ENCODE measurements around the gene ZC3H13.

Gene ZC3H13

DNA sequence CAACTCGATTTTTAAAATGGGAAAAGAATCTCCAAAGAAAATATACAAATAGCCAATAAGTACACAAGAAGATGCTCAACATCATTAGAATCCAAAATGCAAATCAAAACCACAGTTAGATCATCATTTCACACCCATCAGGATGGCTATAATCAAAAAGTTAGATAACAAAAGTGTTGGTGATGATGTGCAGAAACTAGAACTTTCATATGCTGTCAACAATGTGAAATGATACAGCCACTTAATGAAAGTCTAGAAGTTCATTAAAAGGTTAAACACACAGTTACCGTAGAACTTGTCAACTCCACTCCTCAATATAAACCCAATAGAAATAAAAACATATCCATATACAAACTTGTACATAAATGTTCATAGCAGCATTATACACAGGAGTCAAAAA lies 11.8 kb downstream of the ZC3H13 start:
- POLR2A ChIA-PET, result no interaction called here
- TF ChIP-seq, protein P1, sequence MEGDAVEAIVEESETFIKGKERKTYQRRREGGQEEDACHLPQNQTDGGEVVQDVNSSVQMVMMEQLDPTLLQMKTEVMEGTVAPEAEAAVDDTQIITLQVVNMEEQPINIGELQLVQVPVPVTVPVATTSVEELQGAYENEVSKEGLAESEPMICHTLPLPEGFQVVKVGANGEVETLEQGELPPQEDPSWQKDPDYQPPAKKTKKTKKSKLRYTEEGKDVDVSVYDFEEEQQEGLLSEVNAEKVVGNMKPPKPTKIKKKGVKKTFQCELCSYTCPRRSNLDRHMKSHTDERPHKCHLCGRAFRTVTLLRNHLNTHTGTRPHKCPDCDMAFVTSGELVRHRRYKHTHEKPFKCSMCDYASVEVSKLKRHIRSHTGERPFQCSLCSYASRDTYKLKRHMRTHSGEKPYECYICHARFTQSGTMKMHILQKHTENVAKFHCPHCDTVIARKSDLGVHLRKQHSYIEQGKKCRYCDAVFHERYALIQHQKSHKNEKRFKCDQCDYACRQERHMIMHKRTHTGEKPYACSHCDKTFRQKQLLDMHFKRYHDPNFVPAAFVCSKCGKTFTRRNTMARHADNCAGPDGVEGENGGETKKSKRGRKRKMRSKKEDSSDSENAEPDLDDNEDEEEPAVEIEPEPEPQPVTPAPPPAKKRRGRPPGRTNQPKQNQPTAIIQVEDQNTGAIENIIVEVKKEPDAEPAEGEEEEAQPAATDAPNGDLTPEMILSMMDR (IDR thresholded peaks at IDR 0.05; ENCODE audit: insufficient read depth, low read length, missing control alignments), result no peak
- no peak for DNase-seq (ENCODE audit: low read depth, low spot score)
- CTCF ChIA-PET, result interaction anchor here (0.8 kb wide), 1 partner anchor 10 kb away, joined by 3 read pairs; no protein-coding TSS in a partner anchor
- no peak overlapping the region for H3K4me3 ChIP-seq (ENCODE audit: low read depth, low read length)

DNA sequence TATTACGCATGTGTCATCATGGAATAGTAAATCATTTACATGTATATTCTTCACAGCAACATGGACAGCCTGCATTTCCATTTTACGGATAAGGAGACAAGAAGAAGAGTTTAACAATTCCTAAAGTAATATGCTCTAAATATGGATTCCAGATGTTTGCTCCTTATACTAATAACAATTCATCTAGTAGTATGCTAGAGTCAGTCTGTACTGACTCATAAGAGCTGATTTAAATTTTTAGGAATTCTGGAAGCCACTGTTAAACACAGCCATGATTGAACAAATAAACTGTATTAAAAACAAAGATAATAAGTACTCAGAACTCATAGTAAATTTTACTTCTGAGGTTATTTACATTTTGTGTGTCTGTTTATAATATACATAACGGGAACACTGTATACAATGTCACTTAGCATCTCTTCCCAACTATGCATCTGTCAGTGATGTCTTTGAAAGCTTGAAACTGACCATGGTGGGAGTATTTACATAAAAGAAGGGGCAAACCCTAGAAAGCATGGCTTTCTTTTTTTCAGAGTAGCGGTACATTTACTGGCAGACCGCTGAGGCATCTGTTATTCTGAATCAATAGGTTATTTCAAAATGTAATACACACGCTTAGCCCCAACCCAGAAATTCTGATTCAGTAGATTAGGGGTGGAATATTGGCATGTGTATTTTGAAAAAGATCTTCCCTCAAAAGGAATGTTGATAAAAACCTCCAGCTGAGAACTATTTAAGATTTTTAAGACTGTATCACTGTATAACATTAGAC lies 12.9 kb downstream of the ZC3H13 start:
- no peak overlapping the region for H3K4me3 ChIP-seq (ENCODE audit: low read depth, low read length)
- TF ChIP-seq, protein P1 (IDR thresholded peaks at IDR 0.05; ENCODE audit: insufficient read depth, low read length, missing control alignments), result no peak
- ChIA-PET CTCF (no interaction called here), POLR2A (interaction anchor here (1.0 kb wide), 1 partner anchor 36 kb away, joined by 3 read pairs; no protein-coding TSS in a partner anchor)
- DNase-seq (ENCODE audit: low read depth, low spot score), result no peak

DNA sequence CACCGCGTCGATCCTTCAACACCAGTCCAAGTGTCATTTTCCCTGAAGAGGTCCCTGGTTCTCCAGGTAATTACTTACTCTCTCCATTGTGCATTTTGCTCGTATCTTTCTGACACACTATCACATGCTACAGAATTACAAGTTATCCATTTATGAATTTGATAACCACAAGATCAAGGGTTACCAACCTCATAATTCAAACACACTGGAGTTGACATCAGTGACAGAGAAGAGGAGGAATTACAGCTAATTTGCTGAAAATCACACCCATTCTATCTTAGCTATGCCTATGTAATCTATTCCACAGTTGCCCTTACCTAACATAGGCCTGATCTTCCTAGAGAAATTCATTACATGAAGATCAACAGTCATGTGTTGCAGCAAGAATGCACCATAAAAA lies 14.2 kb downstream of the ZC3H13 start:
- no peak for DNase-seq (ENCODE audit: low read depth, low spot score)
- ChIA-PET POLR2A (no interaction called here), CTCF (no interaction called here)
- TF ChIP-seq, protein P1 (IDR thresholded peaks at IDR 0.05; ENCODE audit: insufficient read depth, low read length, missing control alignments), result no peak
- H3K4me3 ChIP-seq (ENCODE audit: low read depth, low read length), result no peak overlapping the region

DNA sequence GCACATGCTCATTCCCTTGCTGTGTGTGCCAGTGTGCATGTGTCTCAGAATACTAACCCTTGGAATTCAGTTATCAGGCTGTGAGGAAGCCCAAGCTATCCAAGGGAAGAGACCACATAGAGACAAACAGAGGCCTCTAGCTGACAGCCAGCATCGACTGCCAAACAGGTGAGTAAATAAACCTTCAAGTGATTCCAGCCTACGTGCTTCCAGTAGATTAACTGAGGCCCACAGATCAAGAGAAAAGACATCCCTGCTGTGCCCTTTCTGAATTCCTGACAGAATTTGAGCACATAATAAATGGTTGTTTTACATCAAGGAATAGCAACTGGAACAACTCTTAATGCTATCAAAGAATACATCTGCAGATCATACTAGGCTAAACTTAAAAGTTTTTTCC lies 17.5 kb downstream of the ZC3H13 start:
- POLR2A ChIA-PET, result no interaction called here
- DNase-seq (ENCODE audit: low read depth, low spot score), result no peak
- TF ChIP-seq, protein P1 (IDR thresholded peaks at IDR 0.05; ENCODE audit: insufficient read depth, low read length, missing control alignments), result no peak
- CTCF ChIA-PET, result interaction anchor here (1.1 kb wide), 1 partner anchor 16 kb away, joined by 3 read pairs; no protein-coding TSS in a partner anchor
- no peak overlapping the region for H3K4me3 ChIP-seq (ENCODE audit: low read depth, low read length)

DNA sequence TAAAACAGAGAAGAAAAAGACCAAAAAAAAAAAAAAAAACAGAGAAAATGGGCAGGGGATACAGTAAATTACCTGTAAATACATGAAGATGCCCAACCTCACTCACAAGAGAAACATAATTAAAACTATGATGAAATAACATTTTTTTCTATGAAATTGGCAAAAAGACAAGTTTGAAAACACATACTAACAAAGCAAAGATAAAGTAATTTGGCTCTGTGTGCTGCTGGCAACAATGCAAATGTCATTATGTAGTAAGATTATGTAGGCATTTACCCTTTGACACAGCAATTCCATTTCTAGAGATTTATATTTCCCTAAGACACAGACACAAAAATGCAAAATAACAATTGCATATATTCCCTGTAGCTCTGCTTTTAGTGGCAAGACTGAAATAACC lies 20.2 kb downstream of the ZC3H13 start:
- H3K4me3 ChIP-seq (ENCODE audit: low read depth, low read length), result no peak overlapping the region
- ChIA-PET CTCF (interaction anchor here (1.3 kb wide), 1 partner anchor 10 kb away, joined by 3 read pairs; no protein-coding TSS in a partner anchor), POLR2A (no interaction called here)
- DNase-seq (ENCODE audit: low read depth, low spot score), result no peak
- TF ChIP-seq, protein P1 (IDR thresholded peaks at IDR 0.05; ENCODE audit: insufficient read depth, low read length, missing control alignments), result no peak

DNA sequence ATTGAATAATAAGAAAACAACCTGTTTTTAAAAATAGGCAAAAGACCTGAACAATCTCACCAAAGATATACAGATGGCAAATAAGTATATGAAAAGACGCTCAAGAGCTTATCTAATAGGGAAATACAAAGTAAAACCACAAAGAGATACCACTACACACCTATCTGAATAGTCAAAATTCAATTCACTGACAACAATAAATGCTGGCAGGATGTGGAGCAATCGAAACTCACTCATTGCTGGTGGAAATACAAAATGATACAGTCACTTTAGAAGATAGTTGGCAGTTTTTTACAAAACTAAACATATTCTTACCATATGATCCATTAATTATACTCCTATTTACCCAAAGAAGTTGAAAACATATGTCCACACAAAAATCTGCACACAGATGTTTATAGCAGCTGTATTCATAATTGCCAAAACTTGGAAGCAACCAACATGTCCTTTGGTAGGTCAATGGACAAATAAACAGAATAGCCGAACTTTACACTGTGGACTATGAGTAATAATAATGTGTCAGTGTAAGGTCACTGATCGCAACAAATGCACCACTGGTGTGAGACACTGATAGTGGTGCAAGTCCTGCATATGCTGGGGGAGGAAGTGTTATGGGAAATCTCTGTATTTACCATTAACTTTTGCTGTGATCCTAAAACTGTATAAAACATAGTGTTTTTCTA lies 20.8 kb downstream of the ZC3H13 start:
- CTCF ChIA-PET, result interaction anchor here (0.7 to 0.9 kb wide), 3 partner anchors 10 to 95 kb away, joined by 3 read pairs; no protein-coding TSS in a partner anchor
- no peak overlapping the region for H3K4me3 ChIP-seq (ENCODE audit: low read depth, low read length)
- POLR2A ChIA-PET, result no interaction called here
- DNase-seq (ENCODE audit: low read depth, low spot score), result no peak
- TF ChIP-seq, protein P1 (IDR thresholded peaks at IDR 0.05; ENCODE audit: insufficient read depth, low read length, missing control alignments), result no peak
